LNCaP clone FGC (cell line): ENCODE results near the gene SGPP1.
"Not testable (repeated sequence)": the region's sequence is repeated elsewhere in the genome, so short reads cannot be mapped to it uniquely, and the experiment has no call there.

Experiments used
- DNase-seq: peaks from one replicate; pipeline ENCODE4 v3.0.0-alpha.2; 2011; ENCODE audit warnings: low read depth
- H3K4me3 ChIP-seq: 2 replicates; pipeline ENCODE4 v1.5.1; 2011; ENCODE audit warnings: mild to moderate bottlenecking, low read depth, low read length, control low read depth
- CTCF ChIP-seq: IDR thresholded peaks from 2 replicates; pipeline ENCODE4 v1.5.1; 2012; ENCODE audit warnings: mild to moderate bottlenecking; ENCODE audit not compliant: control insufficient read depth, insufficient read depth; ENCODE audit errors: extremely low read depth

SGPP1 gene

GRCh38 chr14:63710497-63710896, 17.4 kb downstream of the SGPP1 start:
- no peak for DNase-seq
- no peak overlapping the region for H3K4me3 ChIP-seq
- no peak for TF ChIP-seq CTCF

- no peak for TF ChIP-seq CTCF
- no peak overlapping the region for H3K4me3 ChIP-seq
- DNase-seq = no peak
Observed at GRCh38 chr14:63709589-63709988, 18.3 kb downstream of the SGPP1 start.

GRCh38 chr14:63707216-63707615, 20.6 kb downstream of the SGPP1 start:
- no peak overlapping the region for H3K4me3 ChIP-seq

GRCh38 chr14:63705561-63706070, 22.2 kb downstream of the SGPP1 start:
- no peak overlapping the region for H3K4me3 ChIP-seq
- TF ChIP-seq CTCF = no peak
- no peak for DNase-seq

More at GRCh38 chr14:63707216-63707615, 20.6 kb downstream of the SGPP1 start:
- no peak for DNase-seq
- TF ChIP-seq CTCF = no peak

- not testable (repeated sequence) for DNase-seq, H3K4me3 ChIP-seq
Observed at GRCh38 chr14:63702530-63702929, 25.3 kb downstream of the SGPP1 start.

GRCh38 chr14:63701606-63702299, 26.1 kb downstream of the SGPP1 start:
- TF ChIP-seq CTCF = no peak
- no peak for DNase-seq
- no peak overlapping the region for H3K4me3 ChIP-seq

GRCh38 chr14:63692310-63693020, 35.4 kb downstream of the SGPP1 start:
- DNase-seq = no peak
- TF ChIP-seq CTCF = no peak
- no peak overlapping the region for H3K4me3 ChIP-seq
